Central memory CD4-positive, alpha-beta T cell (primary cell): ENCODE results near the gene SETBP1.

Experiments
- DNase-seq: peaks from one replicate; pipeline ENCODE4 v3.0.0; 2022

Gene SETBP1

GRCh38 chr18:44988821-44989587 is 308.3 kb downstream of the SETBP1 start:
- no peak for DNase-seq

GRCh38 chr18:44996261-44996660 is 315.6 kb downstream of the SETBP1 start:
- DNase-seq = no peak

GRCh38 chr18:44997174-44997573 is 316.5 kb downstream of the SETBP1 start:
- no peak for DNase-seq

GRCh38 chr18:44998360-44998759 is 317.7 kb downstream of the SETBP1 start:
- DNase-seq = no peak

- no peak for DNase-seq
These were observed 323.9 kb downstream of the SETBP1 start for GRCh38 chr18:45004546-45005080.

- DNase-seq = no peak
These were observed 326.2 kb downstream of the SETBP1 start for GRCh38 chr18:45006934-45007333.

GRCh38 chr18:45007531-45007930 is 326.8 kb downstream of the SETBP1 start:
- DNase-seq = no peak

- no peak for DNase-seq
These were observed 328.2 kb downstream of the SETBP1 start for GRCh38 chr18:45008694-45009413.

GRCh38 chr18:45009756-45010155 is 329.1 kb downstream of the SETBP1 start:
- DNase-seq = no peak

- no peak for DNase-seq
These were observed 331.6 kb downstream of the SETBP1 start for GRCh38 chr18:45012286-45012685.

GRCh38 chr18:45014047-45014501 is 333.4 kb downstream of the SETBP1 start:
- no peak for DNase-seq

GRCh38 chr18:45015788-45016128 is 335.1 kb downstream of the SETBP1 start:
- DNase-seq = no peak

GRCh38 chr18:45019469-45019868 is 338.8 kb downstream of the SETBP1 start:
- DNase-seq = no peak

GRCh38 chr18:45023519-45023918 is 342.8 kb downstream of the SETBP1 start:
- no peak for DNase-seq

GRCh38 chr18:45024357-45025088 is 343.8 kb downstream of the SETBP1 start:
- no peak for DNase-seq

GRCh38 chr18:45025089-45025450 is 344.4 kb downstream of the SETBP1 start:
- no peak for DNase-seq

- DNase-seq = no peak
These were observed 345.5 kb downstream of the SETBP1 start for GRCh38 chr18:45026162-45026561.

GRCh38 chr18:45034179-45034578 is 353.5 kb downstream of the SETBP1 start:
- DNase-seq = no peak

- DNase-seq = no peak
These were observed 356.9 kb downstream of the SETBP1 start for GRCh38 chr18:45037618-45038017.

GRCh38 chr18:45039376-45039775 is 358.7 kb downstream of the SETBP1 start:
- no peak for DNase-seq

GRCh38 chr18:45040879-45041278 is 360.2 kb downstream of the SETBP1 start:
- no peak for DNase-seq

- no peak for DNase-seq
These were observed 364.1 kb downstream of the SETBP1 start for GRCh38 chr18:45044787-45045186.

GRCh38 chr18:45046228-45046627 is 365.5 kb downstream of the SETBP1 start:
- no peak for DNase-seq
